Endodermal cell (in vitro differentiated cells): Measurements from ENCODE around the gene GIMAP1. TPM values are rescaled to one million over a fixed set of nuclear protein-coding genes. Genes with fewer than 3 reads are reported as not detected.

Experiments
- DNase-seq: peaks from one replicate; pipeline ENCODE4 v3.0.0-alpha.2; 2017
- H3K27ac ChIP-seq: 2 replicates; pipeline ENCODE4 v1.5.1; 2013; ENCODE audit warnings: mild to moderate bottlenecking, low read depth, low read length, moderate library complexity
- H3K27me3 ChIP-seq: 2 replicates; pipeline ENCODE4 v1.6.1; 2013; ENCODE audit warnings: mild to moderate bottlenecking, low read length, moderate library complexity; ENCODE audit not compliant: insufficient read depth, control insufficient read depth, poor library complexity, severe bottlenecking
- H3K36me3 ChIP-seq: 2 replicates; pipeline ENCODE4 v1.7.0; 2013; ENCODE audit warnings: mild to moderate bottlenecking, low read length, moderate library complexity; ENCODE audit not compliant: control insufficient read depth, insufficient read depth
- H3K4me1 ChIP-seq: one replicate; pipeline ENCODE4 v1.7.0; 2013; ENCODE audit warnings: low read length; ENCODE audit not compliant: control insufficient read depth, insufficient read depth
- H3K4me3 ChIP-seq: 2 replicates; pipeline ENCODE4 v1.5.1; 2013; ENCODE audit warnings: mild to moderate bottlenecking, low read length, moderate library complexity
- H3K9ac ChIP-seq: 2 replicates; pipeline ENCODE4 v1.6.1; 2013; ENCODE audit warnings: mild to moderate bottlenecking, low read length, moderate library complexity; ENCODE audit not compliant: poor library complexity, severe bottlenecking; ENCODE audit errors: extremely low read depth
- H3K9me3 ChIP-seq: 2 replicates; pipeline ENCODE4 v1.6.1; 2013; ENCODE audit warnings: mild to moderate bottlenecking, low read length, moderate library complexity; ENCODE audit not compliant: control insufficient read depth
- H3K27ac Mint-ChIP-seq: 2 replicates; pipeline ENCODE4 v1.8.0; 2020; ENCODE audit warnings: mixed read lengths
- H3K27me3 Mint-ChIP-seq: 2 replicates; pipeline ENCODE4 v1.8.0; 2021; ENCODE audit warnings: mild to moderate bottlenecking, mixed read lengths; ENCODE audit not compliant: insufficient read depth
- H3K36me3 Mint-ChIP-seq: 2 replicates; pipeline ENCODE4 v1.8.0; 2020; ENCODE audit warnings: low read depth, mixed read lengths
- H3K4me1 Mint-ChIP-seq: 2 replicates; pipeline ENCODE4 v1.8.0; 2020; ENCODE audit warnings: mixed read lengths
- H3K4me3 Mint-ChIP-seq: 2 replicates; pipeline ENCODE4 v1.8.0; 2020; ENCODE audit warnings: mild to moderate bottlenecking, moderate library complexity, mixed read lengths
- H3K9me3 Mint-ChIP-seq: 2 replicates; pipeline ENCODE4 v1.8.0; 2020; ENCODE audit warnings: mild to moderate bottlenecking, mixed read lengths
- CTCF ChIP-seq: fragments of 200-600 bp; sonication (generic); conservative IDR thresholded peaks from 2 replicates; pipeline ENCODE4 v1.5.0; 2021; ENCODE audit warnings: antibody characterized with exemption, mild to moderate bottlenecking
- WGBS, 2 experiments: methylation state at CpG; one replicate each; pipeline versions ENCODE4 v1.1.5 to v1.1.7; 2013; ENCODE audit warnings: missing lambda C conversion rate in 2 of 2, mixed read lengths in 1 of 2; ENCODE audit not compliant: insufficient coverage in 1 of 2, insufficient read length in 1 of 2; 5-methylcytosine and 5-hydroxymethylcytosine counted together
- total RNA-seq, 2 donors: library from RNA; stranded (reverse); fragmentation: NEBNext Ultra II Directional in 1 of 2; extraction: Animal tissue kit (Norgen Biotek cat#: 25700) in 1 of 2; gene quantifications; 2 replicates in 1 of 2; 3 replicates in 1 of 2; pipeline ENCODE4 v1.2.1, GENCODE V29; 2021

The GIMAP1 gene
- total RNA-seq, 2 donors from 2014 or later, result not detected

- Histone ChIP-seq H3K9ac (no peak overlapping the region), H3K27me3 (peaks cover 100% of the 10 kb centered on the region), H3K36me3 (no peaks in the 10 kb centered on the region), H3K27ac (no peak overlapping the region), H3K4me1 (no peaks in the 10 kb centered on the region), H3K4me3 (no peak overlapping the region), H3K9me3 (no peaks in the 10 kb centered on the region)
- Mint-ChIP-seq H3K4me1 (peaks cover 8% of the 10 kb centered on the region), H3K36me3 (no peaks in the 10 kb centered on the region), H3K27me3 (peaks cover 100% of the 10 kb centered on the region), H3K27ac (no peak overlapping the region), H3K4me3 (no peak overlapping the region), H3K9me3 (no peaks in the 10 kb centered on the region)
- DNase-seq, result no peak
- WGBS, 2 experiments, result 75 to 79% methylated on average over 9 to 10 of the region's 10 CpGs
- no peak for TF ChIP-seq CTCF
Measured at GRCh38 chr7:150740053-150740452, 23.6 kb downstream of the GIMAP1 start.

GRCh38 chr7:150742286-150742968 lies 26.0 kb downstream of the GIMAP1 start:
- Mint-ChIP-seq H3K27ac (no peak overlapping the region), H3K4me1 (no peaks in the 10 kb centered on the region), H3K27me3 (peaks cover 99% of the 10 kb centered on the region), H3K4me3 (no peak overlapping the region), H3K36me3 (no peaks in the 10 kb centered on the region), H3K9me3 (no peaks in the 10 kb centered on the region)
- Histone ChIP-seq H3K27ac (no peak overlapping the region), H3K9me3 (no peaks in the 10 kb centered on the region), H3K27me3 (peaks cover 97% of the 10 kb centered on the region), H3K9ac (no peak overlapping the region), H3K4me3 (no peak overlapping the region), H3K4me1 (no peaks in the 10 kb centered on the region), H3K36me3 (no peaks in the 10 kb centered on the region)
- no peak for TF ChIP-seq CTCF
- 76 to 82% methylated on average over 8 to 14 of the region's 14 CpGs for WGBS, 2 experiments
- DNase-seq, result no peak

- Mint-ChIP-seq H3K4me3 (no peak overlapping the region), H3K36me3 (no peaks in the 10 kb centered on the region), H3K27me3 (peaks cover 99% of the 10 kb centered on the region), H3K27ac (no peak overlapping the region), H3K4me1 (no peaks in the 10 kb centered on the region), H3K9me3 (no peaks in the 10 kb centered on the region)
- Histone ChIP-seq H3K9me3 (no peaks in the 10 kb centered on the region), H3K9ac (no peak overlapping the region), H3K4me1 (no peaks in the 10 kb centered on the region), H3K27ac (no peak overlapping the region), H3K4me3 (no peak overlapping the region), H3K36me3 (no peaks in the 10 kb centered on the region), H3K27me3 (peaks cover 97% of the 10 kb centered on the region)
- no peak for TF ChIP-seq CTCF
- DNase-seq, result no peak
- 77 to 80% methylated on average over 8 of the region's 8 CpGs for WGBS, 2 experiments
Measured at GRCh38 chr7:150744041-150744656, 27.7 kb downstream of the GIMAP1 start.
